Esophagus muscularis mucosa (tissue), 4 donors: ENCODE results near the gene CHAF1A. TPM values are rescaled to one million over a fixed set of nuclear protein-coding genes. Genes with fewer than 3 reads are reported as not detected.

Source experiments
- DNase-seq: peaks from one replicate; pipeline ENCODE4 v3.0.0-alpha.2; 2017; ENCODE audit errors: extremely low spot score
- H3K27ac ChIP-seq, 4 donors: fragments of 200-600 bp; sonication (generic); replicated peaks in 1 of 4; 1 replicate in 3 of 4; 2 replicates in 1 of 4; pipeline ENCODE4 v1.5.1; 2016 to 2019; ENCODE audit warnings: mild to moderate bottlenecking in 1 of 4
- H3K27me3 ChIP-seq, 4 donors: fragments of 200-600 bp; sonication (generic); one replicate each; pipeline versions ENCODE4 v1.5.1 to v1.6.0; 2016 to 2019
- H3K36me3 ChIP-seq, 4 donors: fragments of 200-600 bp; sonication (generic); one replicate each; pipeline ENCODE4 v1.5.1; 2016 to 2019
- H3K4me1 ChIP-seq, 4 donors: fragments of 200-600 bp; sonication (generic); one replicate each; pipeline ENCODE4 v1.5.1; 2016 to 2019
- H3K4me3 ChIP-seq, 4 donors: fragments of 200-600 bp; sonication (generic); 1 replicate in 2 of 4; 2 replicates in 2 of 4; pipeline ENCODE4 v1.5.1; 2016 to 2019; ENCODE audit warnings: mild to moderate bottlenecking in 4 of 4, moderate library complexity in 1 of 4
- H3K9me3 ChIP-seq, 4 donors: fragments of 200-600 bp; sonication (generic); 1 replicate in 3 of 4; 2 replicates in 1 of 4; pipeline ENCODE4 v1.5.1; 2016 to 2019
- CTCF ChIP-seq, 3 experiments: fragments of 200-600 bp in 2 of 3; fragments of 450-650 bp in 1 of 3; sonication (generic) in 2 of 3; IDR thresholded peaks; one replicate each; pipeline ENCODE4 v1.5.1; 2017 to 2019; ENCODE audit warnings: antibody characterized with exemption in 3 of 3, mild to moderate bottlenecking in 2 of 3, moderate library complexity in 1 of 3
- EP300 ChIP-seq: sonication (generic); formaldehyde crosslinking; IDR thresholded peaks from one replicate; pipeline ENCODE4 v1.6.1; 2017; ENCODE audit warnings: antibody characterized with exemption
- POLR2A ChIP-seq: fragments of 450-650 bp; IDR thresholded peaks from one replicate; pipeline ENCODE4 v1.6.1; 2017; ENCODE audit warnings: antibody characterized with exemption, moderate library complexity, mild to moderate bottlenecking, low read depth
- POLR2AphosphoS5 ChIP-seq, 2 donors: sonication (generic); formaldehyde crosslinking; IDR thresholded peaks; one replicate each; pipeline ENCODE4 v1.6.1; 2017; ENCODE audit warnings: antibody characterized with exemption in 2 of 2
- WGBS: methylation state at CpG from one replicate; pipeline ENCODE4 v1.1.5; 2018; 5-methylcytosine and 5-hydroxymethylcytosine counted together
- intact Hi-C: fragments of 100-400 bp; cut with DNase I; formaldehyde crosslinking; loops from one replicate; pipeline ENCODE4 v1.15.1; 2023
- total RNA-seq, 4 donors: library from RNA; depleted of rRNA; stranded (reverse); fragments of >200 nt; gene quantifications; one replicate each; pipeline versions ENCODE4 v1.1.0 to v1.2.1, GENCODE V29; 2016

CHAF1A gene
- total RNA-seq, 4 donors from 2014 or later, result 4.6 to 14.6 (median 7.6) TPM

- TF ChIP-seq CTCF (IDR thresholded peaks at IDR 0.05) (peak; percentile 27 to 44 (median 36)), POLR2AphosphoS5 (IDR thresholded peaks at IDR 0.05) (peak in 1 of 2 donors; percentile 6), EP300 (no peak), POLR2A (no peak)
- Histone ChIP-seq H3K27me3 (no peaks in the 10 kb centered on the region), H3K27ac (peak overlapping the region; percentile 78 to 91 (median 86)), H3K36me3 (peaks cover 0 to 7% (median 0%) of the 10 kb centered on the region in 4 donors), H3K4me3 (peak overlapping the region in 3 of 4 donors; percentile 3 to 36 (median 8)), H3K4me1 (peaks cover 91 to 100% (median 95%) of the 10 kb centered on the region in 4 donors), H3K9me3 (no peaks in the 10 kb centered on the region)
- 32% methylated on average over 7 of the region's 16 CpGs for WGBS
- DNase-seq, result no peak
- intact Hi-C loops, result no loop called here
Measured at GRCh38 chr19:4375164-4376027, 27.0 kb upstream of the CHAF1A start.

GRCh38 chr19:4376028-4376670 is 26.3 kb upstream of the CHAF1A start:
- peaks cover 88 to 100% (median 95%) of the 10 kb centered on the region in 4 donors for H3K4me1 ChIP-seq
- H3K27ac ChIP-seq, result peak overlapping the region; percentile 78 to 91 (median 86)
- no peak for DNase-seq
- WGBS, result 72% methylated on average over 15 of the region's 16 CpGs
- H3K27me3 ChIP-seq, result no peaks in the 10 kb centered on the region
- intact Hi-C loops, result no loop called here
- TF ChIP-seq CTCF (IDR thresholded peaks at IDR 0.05), result no peak
- TF ChIP-seq EP300, result no peak
- TF ChIP-seq POLR2AphosphoS5 (IDR thresholded peaks at IDR 0.05), result no peak
- TF ChIP-seq POLR2A, result no peak
- peaks cover 0 to 5% (median 0%) of the 10 kb centered on the region in 4 donors for H3K36me3 ChIP-seq
- no peak overlapping the region for H3K4me3 ChIP-seq
- no peaks in the 10 kb centered on the region for H3K9me3 ChIP-seq

GRCh38 chr19:4376671-4376990 is 25.8 kb upstream of the CHAF1A start:
- Histone ChIP-seq H3K27ac (peak overlapping the region; percentile 78 to 91 (median 86)), H3K4me3 (no peak overlapping the region), H3K4me1 (peaks cover 83 to 97% (median 91%) of the 10 kb centered on the region in 4 donors), H3K36me3 (peaks cover 0 to under 1% (median 0%) of the 10 kb centered on the region in 4 donors), H3K9me3 (no peaks in the 10 kb centered on the region), H3K27me3 (no peaks in the 10 kb centered on the region)
- TF ChIP-seq POLR2AphosphoS5 (IDR thresholded peaks at IDR 0.05) (no peak), CTCF (IDR thresholded peaks at IDR 0.05) (no peak), EP300 (no peak), POLR2A (no peak)
- WGBS, result 67% methylated on average over 10 of the region's 10 CpGs
- intact Hi-C loops, result no loop called here
- no peak for DNase-seq

- Histone ChIP-seq H3K4me1 (peaks cover 78 to 95% (median 88%) of the 10 kb centered on the region in 4 donors), H3K4me3 (no peak overlapping the region), H3K27ac (peak overlapping the region; percentile 78 to 91 (median 86)), H3K36me3 (no peaks in the 10 kb centered on the region), H3K9me3 (no peaks in the 10 kb centered on the region), H3K27me3 (no peaks in the 10 kb centered on the region)
- TF ChIP-seq EP300, result no peak
- TF ChIP-seq CTCF (IDR thresholded peaks at IDR 0.05), result no peak
- intact Hi-C loops, result no loop called here
- 55% methylated on average over 14 of the region's 23 CpGs for WGBS
- no peak for DNase-seq
Measured at GRCh38 chr19:4376991-4377781, 25.3 kb upstream of the CHAF1A start.
